Pons (tissue), 1 donor: ENCODE measurements around the gene ZNF483.
A peak's percentile ranks its signal among the peaks of the same experiment; 100 is the strongest.
"Not testable (repeated sequence)": the region's sequence is repeated elsewhere in the genome, so short reads cannot be mapped to it uniquely, and the experiment has no call there.

ENCODE experiments used
- DNase-seq: peaks from one replicate; pipeline ENCODE4 v3.0.0-alpha.2; 2016; ENCODE audit warnings: low spot score

The ZNF483 gene

GRCh38 chr9:111542497-111543254 lies 17.7 kb downstream of the ZNF483 start:
- DNase-seq, result no peak

GRCh38 chr9:111548623-111549022 lies 23.6 kb downstream of the ZNF483 start:
- DNase-seq, result no peak

- not testable (repeated sequence) for DNase-seq
Measured at GRCh38 chr9:111555425-111555824, 30.4 kb downstream of the ZNF483 start.

- no peak for DNase-seq
Measured at GRCh38 chr9:111559000-111559610, 34.1 kb downstream of the ZNF483 start.

- DNase-seq, result no peak
Measured at GRCh38 chr9:111561165-111561719, 36.3 kb downstream of the ZNF483 start.

- peak; percentile 1 for DNase-seq
Measured at GRCh38 chr9:111566234-111566633, 41.3 kb downstream of the ZNF483 start.

GRCh38 chr9:111568127-111568526 lies 43.1 kb downstream of the ZNF483 start:
- not testable (repeated sequence) for DNase-seq

- peak; percentile 14 for DNase-seq
Measured at GRCh38 chr9:111572950-111573604, 48.1 kb downstream of the ZNF483 start.

- DNase-seq, result no peak
Measured at GRCh38 chr9:111582888-111583287, 57.9 kb downstream of the ZNF483 start.

GRCh38 chr9:111586378-111586777 lies 61.4 kb downstream of the ZNF483 start:
- DNase-seq, result no peak

- no peak for DNase-seq
Measured at GRCh38 chr9:111588846-111589245, 63.9 kb downstream of the ZNF483 start.

GRCh38 chr9:111597852-111598732 lies 73.1 kb downstream of the ZNF483 start:
- DNase-seq, result peak; percentile 45

- no peak for DNase-seq
Measured at GRCh38 chr9:111598733-111599091, 73.7 kb downstream of the ZNF483 start.

GRCh38 chr9:111599092-111599954 lies 74.3 kb downstream of the ZNF483 start, which contains the start of gene PTGR1:
Gene PTGR1 (minus strand): TSS chr9:111599647. CDS start chr9:111597422, 2,225 bp downstream.
- DNase-seq, result peak; percentile 54

- no peak for DNase-seq
Measured at GRCh38 chr9:111599955-111600343, 75.0 kb downstream of the ZNF483 start.

- no peak for DNase-seq
Measured at GRCh38 chr9:111601237-111602018, 76.4 kb downstream of the ZNF483 start.

- DNase-seq, result no peak
Measured at GRCh38 chr9:111603041-111603440, 78.1 kb downstream of the ZNF483 start.

GRCh38 chr9:111604054-111604615 lies 79.2 kb downstream of the ZNF483 start:
- DNase-seq, result no peak

GRCh38 chr9:111605041-111605559 lies 80.1 kb downstream of the ZNF483 start:
- DNase-seq, result no peak
